Neural cell (in vitro differentiated cells): ENCODE results near the gene PHF2.

Experiments used
- EP300 ChIP-seq: fragments of 450-650 bp; conservative IDR thresholded peaks from 2 replicates; pipeline ENCODE4 v1.6.1; 2014; ENCODE audit warnings: antibody characterized with exemption, mild to moderate bottlenecking, moderate library complexity; ENCODE audit not compliant: poor library complexity, severe bottlenecking
- EZH2 ChIP-seq: fragments of 200-600, 300-800 bp; shearing (Covaris generic), sonication (generic); IDR thresholded peaks from 2 replicates; pipeline ENCODE4 v1.6.1; 2014; ENCODE audit warnings: antibody characterized with exemption, low read length, borderline replicate concordance, mild to moderate bottlenecking; ENCODE audit not compliant: insufficient read depth, poor library complexity, severe bottlenecking
- MXI1 ChIP-seq: fragments of 450-650 bp; conservative IDR thresholded peaks from 2 replicates; pipeline ENCODE4 v1.6.1; 2014; ENCODE audit warnings: antibody characterized with exemption, mild to moderate bottlenecking; ENCODE audit not compliant: poor library complexity, severe bottlenecking
- POLR2AphosphoS5 ChIP-seq: IDR thresholded peaks from 2 replicates; pipeline ENCODE4 v1.6.1; 2012
- RAD21 ChIP-seq: fragments of 450-650 bp; conservative IDR thresholded peaks from 2 replicates; pipeline ENCODE4 v1.6.1; 2014; ENCODE audit warnings: antibody characterized with exemption, mild to moderate bottlenecking, moderate library complexity
- TAF1 ChIP-seq: IDR thresholded peaks from 2 replicates; pipeline ENCODE4 v1.6.1; 2012; ENCODE audit warnings: low read depth
- TF ChIP-seq, protein P1 (sequence below): fragments of 450-650 bp; IDR thresholded peaks from 2 replicates; pipeline ENCODE4 v1.5.1; 2014; ENCODE audit warnings: antibody characterized with exemption, mild to moderate bottlenecking, moderate library complexity; ENCODE audit not compliant: poor library complexity, severe bottlenecking
- TF ChIP-seq, protein P2 (sequence below): IDR thresholded peaks from 2 replicates; pipeline ENCODE4 v1.6.1; 2012; ENCODE audit warnings: borderline replicate concordance

- TF ChIP-seq, protein P1, sequence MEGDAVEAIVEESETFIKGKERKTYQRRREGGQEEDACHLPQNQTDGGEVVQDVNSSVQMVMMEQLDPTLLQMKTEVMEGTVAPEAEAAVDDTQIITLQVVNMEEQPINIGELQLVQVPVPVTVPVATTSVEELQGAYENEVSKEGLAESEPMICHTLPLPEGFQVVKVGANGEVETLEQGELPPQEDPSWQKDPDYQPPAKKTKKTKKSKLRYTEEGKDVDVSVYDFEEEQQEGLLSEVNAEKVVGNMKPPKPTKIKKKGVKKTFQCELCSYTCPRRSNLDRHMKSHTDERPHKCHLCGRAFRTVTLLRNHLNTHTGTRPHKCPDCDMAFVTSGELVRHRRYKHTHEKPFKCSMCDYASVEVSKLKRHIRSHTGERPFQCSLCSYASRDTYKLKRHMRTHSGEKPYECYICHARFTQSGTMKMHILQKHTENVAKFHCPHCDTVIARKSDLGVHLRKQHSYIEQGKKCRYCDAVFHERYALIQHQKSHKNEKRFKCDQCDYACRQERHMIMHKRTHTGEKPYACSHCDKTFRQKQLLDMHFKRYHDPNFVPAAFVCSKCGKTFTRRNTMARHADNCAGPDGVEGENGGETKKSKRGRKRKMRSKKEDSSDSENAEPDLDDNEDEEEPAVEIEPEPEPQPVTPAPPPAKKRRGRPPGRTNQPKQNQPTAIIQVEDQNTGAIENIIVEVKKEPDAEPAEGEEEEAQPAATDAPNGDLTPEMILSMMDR, result no peak
- no peak for TF ChIP-seq RAD21
- TF ChIP-seq POLR2AphosphoS5, result no peak
- TF ChIP-seq, protein P2, sequence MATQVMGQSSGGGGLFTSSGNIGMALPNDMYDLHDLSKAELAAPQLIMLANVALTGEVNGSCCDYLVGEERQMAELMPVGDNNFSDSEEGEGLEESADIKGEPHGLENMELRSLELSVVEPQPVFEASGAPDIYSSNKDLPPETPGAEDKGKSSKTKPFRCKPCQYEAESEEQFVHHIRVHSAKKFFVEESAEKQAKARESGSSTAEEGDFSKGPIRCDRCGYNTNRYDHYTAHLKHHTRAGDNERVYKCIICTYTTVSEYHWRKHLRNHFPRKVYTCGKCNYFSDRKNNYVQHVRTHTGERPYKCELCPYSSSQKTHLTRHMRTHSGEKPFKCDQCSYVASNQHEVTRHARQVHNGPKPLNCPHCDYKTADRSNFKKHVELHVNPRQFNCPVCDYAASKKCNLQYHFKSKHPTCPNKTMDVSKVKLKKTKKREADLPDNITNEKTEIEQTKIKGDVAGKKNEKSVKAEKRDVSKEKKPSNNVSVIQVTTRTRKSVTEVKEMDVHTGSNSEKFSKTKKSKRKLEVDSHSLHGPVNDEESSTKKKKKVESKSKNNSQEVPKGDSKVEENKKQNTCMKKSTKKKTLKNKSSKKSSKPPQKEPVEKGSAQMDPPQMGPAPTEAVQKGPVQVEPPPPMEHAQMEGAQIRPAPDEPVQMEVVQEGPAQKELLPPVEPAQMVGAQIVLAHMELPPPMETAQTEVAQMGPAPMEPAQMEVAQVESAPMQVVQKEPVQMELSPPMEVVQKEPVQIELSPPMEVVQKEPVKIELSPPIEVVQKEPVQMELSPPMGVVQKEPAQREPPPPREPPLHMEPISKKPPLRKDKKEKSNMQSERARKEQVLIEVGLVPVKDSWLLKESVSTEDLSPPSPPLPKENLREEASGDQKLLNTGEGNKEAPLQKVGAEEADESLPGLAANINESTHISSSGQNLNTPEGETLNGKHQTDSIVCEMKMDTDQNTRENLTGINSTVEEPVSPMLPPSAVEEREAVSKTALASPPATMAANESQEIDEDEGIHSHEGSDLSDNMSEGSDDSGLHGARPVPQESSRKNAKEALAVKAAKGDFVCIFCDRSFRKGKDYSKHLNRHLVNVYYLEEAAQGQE, result no peak
- no peak for TF ChIP-seq EZH2
- no peak for TF ChIP-seq MXI1
- TF ChIP-seq EP300, result no peak
- no peak for TF ChIP-seq TAF1
Measured at GRCh38 chr9:93616044-93616443, 39.7 kb downstream of the PHF2 start.
